ENCODE results near the gene ALDH1B1. TPM values are rescaled to one million over a fixed set of nuclear protein-coding genes. Genes with fewer than 3 reads are reported as not detected.

Gene ALDH1B1
- total and polyA plus RNA-seq, 7 donors = 19.2 to 162 (median 44.1) TPM

- H3K4me1 ChIP-seq = peaks cover 0 to 45% (median 25%) of the 10 kb centered on the region in 4 donors
- 72 to 75% methylated on average over 10 of the region's 10 CpGs for WGBS, 2 donors
- H3K27ac ChIP-seq = peak overlapping the region in 3 of 4 donors; percentile 58 to 78 (median 60)
- H3K9me3 ChIP-seq = no peaks in the 10 kb centered on the region
- peak in 3 of 4 donors; percentile 40 to 83 (median 79) for TF ChIP-seq POLR2AphosphoS5 (IDR thresholded peaks at IDR 0.05)
- peak in 1 of 4 donors; percentile 86 for TF ChIP-seq EP300 (IDR thresholded peaks at IDR 0.05)
- TF ChIP-seq, protein P1, sequence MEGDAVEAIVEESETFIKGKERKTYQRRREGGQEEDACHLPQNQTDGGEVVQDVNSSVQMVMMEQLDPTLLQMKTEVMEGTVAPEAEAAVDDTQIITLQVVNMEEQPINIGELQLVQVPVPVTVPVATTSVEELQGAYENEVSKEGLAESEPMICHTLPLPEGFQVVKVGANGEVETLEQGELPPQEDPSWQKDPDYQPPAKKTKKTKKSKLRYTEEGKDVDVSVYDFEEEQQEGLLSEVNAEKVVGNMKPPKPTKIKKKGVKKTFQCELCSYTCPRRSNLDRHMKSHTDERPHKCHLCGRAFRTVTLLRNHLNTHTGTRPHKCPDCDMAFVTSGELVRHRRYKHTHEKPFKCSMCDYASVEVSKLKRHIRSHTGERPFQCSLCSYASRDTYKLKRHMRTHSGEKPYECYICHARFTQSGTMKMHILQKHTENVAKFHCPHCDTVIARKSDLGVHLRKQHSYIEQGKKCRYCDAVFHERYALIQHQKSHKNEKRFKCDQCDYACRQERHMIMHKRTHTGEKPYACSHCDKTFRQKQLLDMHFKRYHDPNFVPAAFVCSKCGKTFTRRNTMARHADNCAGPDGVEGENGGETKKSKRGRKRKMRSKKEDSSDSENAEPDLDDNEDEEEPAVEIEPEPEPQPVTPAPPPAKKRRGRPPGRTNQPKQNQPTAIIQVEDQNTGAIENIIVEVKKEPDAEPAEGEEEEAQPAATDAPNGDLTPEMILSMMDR (IDR thresholded peaks at IDR 0.05) = no peak
- no peak for TF ChIP-seq POLR2A (IDR thresholded peaks at IDR 0.05)
- no peak for DNase-seq
- intact Hi-C loops (cut with DNase I) = no loop called here
- H3K4me3 ChIP-seq = no peak overlapping the region
- no peaks in the 10 kb centered on the region for H3K36me3 ChIP-seq
- H3K27me3 ChIP-seq = no peaks in the 10 kb centered on the region
Observed at GRCh38 chr9:38372762-38373619, 19.5 kb upstream of the ALDH1B1 start.

- no peak overlapping the region for H3K4me3 ChIP-seq
- peak overlapping the region in 3 of 4 donors; percentile 60 to 78 (median 69) for H3K27ac ChIP-seq
- no peaks in the 10 kb centered on the region for H3K36me3 ChIP-seq
- no peak for DNase-seq
- intact Hi-C loops (cut with DNase I) = no loop called here
- H3K4me1 ChIP-seq = peaks cover 0 to 45% (median 25%) of the 10 kb centered on the region in 4 donors
- no peaks in the 10 kb centered on the region for H3K27me3 ChIP-seq
- TF ChIP-seq POLR2AphosphoS5 (IDR thresholded peaks at IDR 0.05) = no peak
- TF ChIP-seq POLR2A (IDR thresholded peaks at IDR 0.05) = no peak
- no peak for TF ChIP-seq EP300 (IDR thresholded peaks at IDR 0.05)
- TF ChIP-seq, protein P1 (IDR thresholded peaks at IDR 0.05) = no peak
- no peaks in the 10 kb centered on the region for H3K9me3 ChIP-seq
- WGBS, 2 donors = 78 to 81% methylated on average over 3 of the region's 3 CpGs
Observed at GRCh38 chr9:38373679-38374078, 18.8 kb upstream of the ALDH1B1 start.

GRCh38 chr9:38374847-38375571 is 17.5 kb upstream of the ALDH1B1 start:
- peak in 2 of 4 donors; percentile 46 to 90 for TF ChIP-seq EP300 (IDR thresholded peaks at IDR 0.05)
- no peak for TF ChIP-seq POLR2A (IDR thresholded peaks at IDR 0.05)
- TF ChIP-seq POLR2AphosphoS5 (IDR thresholded peaks at IDR 0.05) = peak; percentile 34 to 88 (median 76)
- 26 to 62% methylated on average over 5 of the region's 5 CpGs for WGBS, 2 donors
- no peak overlapping the region for H3K4me3 ChIP-seq
- peaks cover 0 to 45% (median 25%) of the 10 kb centered on the region in 4 donors for H3K4me1 ChIP-seq
- peak overlapping the region; percentile 7 to 78 (median 40) for H3K27ac ChIP-seq
- H3K9me3 ChIP-seq = no peaks in the 10 kb centered on the region
- intact Hi-C loops (cut with DNase I) = no loop called here
- no peaks in the 10 kb centered on the region for H3K36me3 ChIP-seq
- no peaks in the 10 kb centered on the region for H3K27me3 ChIP-seq
- no peak for DNase-seq

DNA sequence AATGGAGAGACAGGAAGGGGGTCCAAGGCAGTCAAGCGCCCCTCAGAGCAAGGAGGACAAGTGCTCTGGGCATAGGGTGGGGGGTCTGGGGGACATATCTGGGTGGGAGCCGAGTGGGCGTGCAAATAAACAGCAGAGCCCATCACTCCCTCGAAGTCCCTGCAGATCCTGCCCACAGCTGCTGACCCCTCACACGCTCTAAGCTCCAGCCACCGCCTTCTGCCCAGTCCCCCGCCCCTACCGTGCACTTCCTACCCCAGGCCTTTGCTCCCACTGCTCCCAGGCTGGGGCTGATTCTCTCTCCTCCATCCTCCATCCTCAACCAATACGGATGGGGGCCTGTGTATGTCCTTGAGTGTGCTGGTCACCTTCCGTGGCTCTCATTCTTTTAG is 16.9 kb upstream of the ALDH1B1 start:
- no peaks in the 10 kb centered on the region for H3K9me3 ChIP-seq
- peaks cover 0 to 46% (median 27%) of the 10 kb centered on the region in 4 donors for H3K4me1 ChIP-seq
- intact Hi-C loops (cut with DNase I) = no loop called here
- 81 to 83% methylated on average over 10 of the region's 10 CpGs for WGBS, 2 donors
- TF ChIP-seq EP300 (IDR thresholded peaks at IDR 0.05) = no peak
- no peak for TF ChIP-seq POLR2A (IDR thresholded peaks at IDR 0.05)
- TF ChIP-seq POLR2AphosphoS5 (IDR thresholded peaks at IDR 0.05) = no peak
- TF ChIP-seq, protein P1 (IDR thresholded peaks at IDR 0.05) = no peak
- H3K27me3 ChIP-seq = no peaks in the 10 kb centered on the region
- H3K4me3 ChIP-seq = no peak overlapping the region
- DNase-seq = no peak
- H3K36me3 ChIP-seq = no peaks in the 10 kb centered on the region
- H3K27ac ChIP-seq = peak overlapping the region; percentile 10 to 78 (median 70)

Measured in sigmoid colon (tissue), 7 donors.